ENCODE data around the gene GNMT. TPM values are rescaled to one million over a fixed set of nuclear protein-coding genes. Genes with fewer than 3 reads are reported as not detected.

GNMT gene
- total RNA-seq, 1 experiment from 2014 or later: not detected

GRCh38 chr6:43013097-43013842 is 52.7 kb downstream of the GNMT start:
- no peak for DNase-seq (ENCODE audit: low read depth)

Other genes with a start within 250 kb of the GNMT start
- 2.1 and 2.6 TPM in 2 replicates for gene PRPH2, start 238.2 kb upstream of the GNMT start, total RNA-seq (2014; rRNA removed)
- gene TBCC, start 214.7 kb upstream of the GNMT start, total RNA-seq (2014; rRNA removed): 42.8 and 48.3 TPM in 2 replicates
- 4.5 and 6.1 TPM in 2 replicates for gene BICRAL, start 178.7 kb upstream of the GNMT start, total RNA-seq (2014; rRNA removed)
- 126 and 152 TPM in 2 replicates for gene RPL7L1, start 81.1 kb upstream of the GNMT start, total RNA-seq (2014; rRNA removed)
- gene PTCRA, start 44.7 kb upstream of the GNMT start, total RNA-seq (2014; rRNA removed): not detected in 2 replicates
- 40.1 and 45.9 TPM in 2 replicates for gene CNPY3, start 31.3 kb upstream of the GNMT start, total RNA-seq (2014; rRNA removed)
- 20.8 and 22.3 TPM in 2 replicates for gene PEX6, start 18.4 kb downstream of the GNMT start, total RNA-seq (2014; rRNA removed)
- gene PPP2R5D, start 23.8 kb downstream of the GNMT start, total RNA-seq (2014; rRNA removed): 61.3 and 61.7 TPM in 2 replicates
- 116 and 119 TPM in 2 replicates for gene MEA1, start 53.2 kb downstream of the GNMT start, total RNA-seq (2014; rRNA removed)
- gene KLHDC3, start 53.5 kb downstream of the GNMT start, total RNA-seq (2014; rRNA removed): 47.1 and 50.4 TPM in 2 replicates
- 128 and 133 TPM in 2 replicates for gene RRP36, start 60.9 kb downstream of the GNMT start, total RNA-seq (2014; rRNA removed)
- gene CUL7, start 93.1 kb downstream of the GNMT start, total RNA-seq (2014; rRNA removed): 38.6 and 42.4 TPM in 2 replicates
- 11.5 and 19.4 TPM in 2 replicates for gene MRPL2, start 98.7 kb downstream of the GNMT start, total RNA-seq (2014; rRNA removed)
- 10.6 and 11.2 TPM in 2 replicates for gene KLC4, start 98.9 kb downstream of the GNMT start, total RNA-seq (2014; rRNA removed)
- gene PTK7, start 115.6 kb downstream of the GNMT start, total RNA-seq (2014; rRNA removed): 52.3 and 52.8 TPM in 2 replicates
- gene SRF, start 210.5 kb downstream of the GNMT start, total RNA-seq (2014; rRNA removed): 29.5 and 36.5 TPM in 2 replicates
- gene CUL9, start 221.4 kb downstream of the GNMT start, total RNA-seq (2014; rRNA removed): 25.7 and 26.8 TPM in 2 replicates

Data from LHCN-M2 (cell line).